A673 (cell line): Measurements from ENCODE around the gene CLK3. TPM values are rescaled to one million over a fixed set of nuclear protein-coding genes. Genes with fewer than 3 reads are reported as not detected.

Source experiments
- BruUV-seq: library from RNA; stranded (reverse); fragments of 400-500 nt; replicated peaks from 2 replicates; lab custom pipeline; 2021; lab: Mats Ljungman, UMichigan
- CTCF ChIA-PET: fragments of 300-600 bp; sonication (Branson Sonifier 250); formaldehyde crosslinking; loops from one replicate; lab custom pipeline; 2022; ENCODE audit warnings: antibody characterized with exemption; lab: Charles Lee
- POLR2A ChIA-PET: fragments of 300-600 bp; sonication (Branson Sonifier 250); formaldehyde crosslinking; loops from one replicate; lab custom pipeline; 2022; ENCODE audit warnings: antibody characterized with exemption; ENCODE audit not compliant: low non-redundant PET; lab: Charles Lee
- DNase-seq: peaks from one replicate; pipeline ENCODE4 v3.0.0-alpha.2; 2015; ENCODE audit warnings: low spot score
- H3K27ac ChIP-seq: fragments of 200-600 bp; sonication (generic); 2 replicates; pipeline ENCODE4 v1.5.1; 2016; ENCODE audit warnings: mixed run types, low read depth, mild to moderate bottlenecking, mixed read lengths, antibody characterized with exemption, low read length; ENCODE audit not compliant: poor library complexity, severe bottlenecking
- H3K27me3 ChIP-seq: fragments of 200-600 bp; sonication (generic); replicated peaks from 2 replicates; pipeline ENCODE4 v1.6.1; 2017; ENCODE audit warnings: mixed run types, low read depth, mild to moderate bottlenecking, mixed read lengths, antibody characterized with exemption, low read length; ENCODE audit not compliant: insufficient read depth, poor library complexity
- H3K36me3 ChIP-seq: fragments of 200-600 bp; sonication (generic); 2 replicates; pipeline ENCODE4 v1.6.1; 2016; ENCODE audit warnings: mixed run types, mild to moderate bottlenecking, mixed read lengths, antibody characterized with exemption, low read length; ENCODE audit not compliant: insufficient read depth, poor library complexity, severe bottlenecking
- H3K4me1 ChIP-seq: fragments of 200-600 bp; sonication (generic); 2 replicates; pipeline ENCODE4 v1.6.1; 2017; ENCODE audit warnings: mixed run types, mild to moderate bottlenecking, mixed read lengths, antibody characterized with exemption, low read length; ENCODE audit not compliant: insufficient read depth, poor library complexity, severe bottlenecking
- H3K4me3 ChIP-seq: fragments of 200-600 bp; sonication (generic); 2 replicates; pipeline ENCODE4 v1.5.1; 2016; ENCODE audit warnings: low read depth, mixed run types, mild to moderate bottlenecking, mixed read lengths, low read length; ENCODE audit not compliant: poor library complexity, severe bottlenecking
- H3K9me3 ChIP-seq: fragments of 200-600 bp; sonication (generic); 2 replicates; pipeline ENCODE4 v1.6.1; 2016; ENCODE audit warnings: mixed run types, low read depth, mild to moderate bottlenecking, mixed read lengths, antibody characterized with exemption, low read length; ENCODE audit not compliant: poor library complexity, severe bottlenecking
- EZH2 ChIP-seq: fragments of 200-600 bp; sonication (generic); IDR thresholded peaks from 2 replicates; pipeline ENCODE4 v1.6.1; 2017; ENCODE audit warnings: borderline replicate concordance, low read depth, mild to moderate bottlenecking, mixed read lengths, antibody characterized with exemption, low read length; ENCODE audit not compliant: poor library complexity, severe bottlenecking
- intact Hi-C: fragments of 100-400 bp; cut with micrococcal nuclease; formaldehyde crosslinking; loops from one replicate; pipeline ENCODE4 v1.10.0; 2022; ENCODE audit not compliant: unreplicated experiment
- total RNA-seq: library from RNA; stranded (reverse); gene quantifications from 2 replicates; pipeline ENCODE4 v1.2.3, GENCODE V29; 2021
- TF ChIP-seq, protein P1 (sequence below): fragments of 300-800, 200-600 bp; sonication (generic); conservative IDR thresholded peaks from 2 replicates; pipeline ENCODE4 v1.5.1; 2017; ENCODE audit warnings: low read depth, mild to moderate bottlenecking, antibody characterized with exemption, low read length, moderate library complexity, mixed read lengths

CLK3 gene
- total RNA-seq, 1 experiment from 2014 or later: 66.8 TPM

DNA sequence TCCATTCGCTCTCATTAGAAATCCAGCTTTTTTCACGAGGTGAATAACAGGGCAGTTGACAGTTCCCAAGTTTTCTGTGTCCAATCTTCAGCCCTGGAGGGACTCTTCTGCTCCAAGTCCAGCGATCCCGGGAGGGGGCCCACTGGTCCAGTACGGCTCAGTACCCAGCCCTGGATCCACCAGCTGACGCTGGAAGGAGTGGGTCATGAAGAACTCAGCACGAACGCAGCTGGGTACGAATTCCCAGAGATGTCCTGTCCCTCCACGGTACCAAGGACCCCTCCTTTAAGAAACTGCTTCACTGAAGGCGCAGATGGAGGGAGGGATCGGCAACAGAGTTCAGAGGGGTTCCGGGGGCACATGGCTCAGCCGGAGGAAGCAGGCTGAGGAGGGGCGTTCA is 16.5 kb upstream of the CLK3 start:
- ChIA-PET POLR2A (no interaction called here), CTCF (no interaction called here)
- no peaks in the 10 kb centered on the region for H3K27me3 ChIP-seq
- H3K9me3 ChIP-seq: no peaks in the 10 kb centered on the region
- TF ChIP-seq, protein P1, sequence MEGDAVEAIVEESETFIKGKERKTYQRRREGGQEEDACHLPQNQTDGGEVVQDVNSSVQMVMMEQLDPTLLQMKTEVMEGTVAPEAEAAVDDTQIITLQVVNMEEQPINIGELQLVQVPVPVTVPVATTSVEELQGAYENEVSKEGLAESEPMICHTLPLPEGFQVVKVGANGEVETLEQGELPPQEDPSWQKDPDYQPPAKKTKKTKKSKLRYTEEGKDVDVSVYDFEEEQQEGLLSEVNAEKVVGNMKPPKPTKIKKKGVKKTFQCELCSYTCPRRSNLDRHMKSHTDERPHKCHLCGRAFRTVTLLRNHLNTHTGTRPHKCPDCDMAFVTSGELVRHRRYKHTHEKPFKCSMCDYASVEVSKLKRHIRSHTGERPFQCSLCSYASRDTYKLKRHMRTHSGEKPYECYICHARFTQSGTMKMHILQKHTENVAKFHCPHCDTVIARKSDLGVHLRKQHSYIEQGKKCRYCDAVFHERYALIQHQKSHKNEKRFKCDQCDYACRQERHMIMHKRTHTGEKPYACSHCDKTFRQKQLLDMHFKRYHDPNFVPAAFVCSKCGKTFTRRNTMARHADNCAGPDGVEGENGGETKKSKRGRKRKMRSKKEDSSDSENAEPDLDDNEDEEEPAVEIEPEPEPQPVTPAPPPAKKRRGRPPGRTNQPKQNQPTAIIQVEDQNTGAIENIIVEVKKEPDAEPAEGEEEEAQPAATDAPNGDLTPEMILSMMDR: no peak
- TF ChIP-seq EZH2: no peak
- DNase-seq: no peak
- intact Hi-C loops: no loop called here
- H3K4me1 ChIP-seq: peaks cover 4% of the 10 kb centered on the region
- H3K4me3 ChIP-seq: peak overlapping the region; percentile 47
- BruUV-seq: no TSS peak
- H3K36me3 ChIP-seq: no peaks in the 10 kb centered on the region
- peak overlapping the region; percentile 62 for H3K27ac ChIP-seq

DNA sequence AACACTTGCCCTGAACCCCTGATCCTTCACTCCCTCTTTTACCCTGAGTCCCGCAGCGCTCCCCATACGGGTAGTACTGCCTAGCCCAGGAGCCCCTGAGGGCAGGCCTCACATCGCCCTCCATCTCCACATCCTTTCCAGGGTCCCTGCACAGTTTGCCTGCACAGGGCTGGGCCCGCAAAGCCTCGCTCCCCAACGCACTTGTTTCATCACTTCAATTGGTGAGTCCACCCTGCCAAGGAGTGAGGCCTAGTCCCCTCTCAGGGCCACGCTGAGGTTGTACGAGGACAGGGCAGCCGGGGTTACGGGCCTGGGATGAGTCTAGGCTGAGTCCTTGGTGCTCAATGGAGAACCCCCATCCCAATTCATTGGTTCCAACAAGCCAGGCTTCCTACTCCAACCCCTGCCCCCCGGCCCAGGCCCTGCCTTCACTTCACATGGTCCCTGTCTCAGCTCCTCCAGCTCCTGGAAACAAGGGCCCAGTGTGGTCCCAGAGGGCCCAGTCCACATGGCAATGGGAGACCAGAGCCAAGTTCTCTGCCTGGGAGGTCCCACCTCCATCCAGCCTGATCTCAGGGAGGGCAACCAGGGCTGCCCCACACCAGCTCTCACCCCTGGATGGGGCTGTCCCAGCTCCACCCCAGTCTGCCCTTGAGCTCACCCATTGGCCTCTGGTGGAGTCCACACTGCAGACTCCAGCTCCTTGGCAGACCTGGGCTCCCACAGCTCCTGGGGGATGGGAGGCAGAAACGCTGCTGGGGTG is 12.4 kb upstream of the CLK3 start:
- POLR2A ChIA-PET: no interaction called here
- intact Hi-C loops: no loop called here
- Histone ChIP-seq H3K4me1 (no peaks in the 10 kb centered on the region), H3K4me3 (no peak overlapping the region), H3K27me3 (no peaks in the 10 kb centered on the region), H3K9me3 (no peaks in the 10 kb centered on the region), H3K36me3 (no peaks in the 10 kb centered on the region), H3K27ac (no peak overlapping the region)
- CTCF ChIA-PET: no interaction called here
- no peak for DNase-seq
- TF ChIP-seq, protein P1: no peak
- TF ChIP-seq EZH2: no peak
- BruUV-seq: no TSS peak

DNA sequence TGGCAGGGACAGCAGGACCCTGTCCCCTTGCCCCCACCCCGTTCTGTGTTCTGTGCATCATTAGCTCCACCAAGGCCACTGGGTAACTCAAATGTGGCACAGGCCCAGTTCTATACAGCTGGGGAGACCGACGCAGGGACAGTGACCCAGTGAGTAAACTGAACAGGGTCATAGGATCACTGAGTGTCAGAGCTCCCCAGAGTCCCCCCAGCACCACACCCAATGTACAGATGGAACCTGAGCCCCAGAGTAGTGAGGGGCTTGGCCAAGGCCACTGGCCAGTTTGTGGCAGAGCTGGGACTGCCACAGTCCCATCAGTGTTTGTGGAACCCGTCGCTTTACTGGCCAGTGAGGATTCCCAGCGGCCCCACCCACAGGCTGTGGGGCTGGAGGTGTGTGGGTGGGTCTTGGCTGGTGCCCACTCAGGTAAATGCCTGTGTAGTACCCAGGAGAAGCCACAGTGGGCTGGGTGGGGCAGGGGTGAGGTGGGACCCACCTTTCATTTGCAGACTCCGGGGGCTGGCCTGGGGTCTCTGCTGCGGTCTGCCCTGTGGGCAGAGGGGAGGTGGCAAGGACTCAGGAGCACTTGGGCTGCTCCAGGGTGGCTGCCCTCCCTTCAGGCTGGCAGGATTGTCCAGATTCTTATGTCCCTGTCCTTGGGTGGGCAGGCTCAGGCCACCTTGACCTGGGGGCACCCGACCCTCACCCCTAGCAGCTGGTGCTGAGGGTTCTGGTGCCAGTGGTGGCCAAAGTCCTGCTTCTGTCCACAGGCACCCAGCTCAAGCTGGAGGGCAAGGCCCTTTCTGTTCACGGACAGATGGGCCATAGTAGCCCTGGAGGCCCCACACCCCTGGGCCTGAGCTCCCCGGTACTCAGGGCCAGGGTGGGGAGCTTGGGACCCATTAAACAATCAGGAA is 11.6 kb upstream of the CLK3 start:
- no TSS peak for BruUV-seq
- TF ChIP-seq EZH2: no peak
- TF ChIP-seq, protein P1: no peak
- Histone ChIP-seq H3K9me3 (no peaks in the 10 kb centered on the region), H3K36me3 (no peaks in the 10 kb centered on the region), H3K4me3 (no peak overlapping the region), H3K27me3 (no peaks in the 10 kb centered on the region), H3K27ac (no peak overlapping the region), H3K4me1 (no peaks in the 10 kb centered on the region)
- CTCF ChIA-PET: no interaction called here
- DNase-seq: no peak
- POLR2A ChIA-PET: no interaction called here
- intact Hi-C loops: no loop called here
